Subcutaneous abdominal adipose tissue (tissue), 5 donors: Measurements from ENCODE around the gene ARHGAP15.

Source experiments
- H3K27ac ChIP-seq: one replicate; pipeline ENCODE4 v1.7.0; 2013; ENCODE audit warnings: low read depth, mild to moderate bottlenecking, inconsistent platforms, low read length, moderate library complexity
- H3K27me3 ChIP-seq, 5 donors: one replicate each; pipeline ENCODE4 v1.7.0; 2013; ENCODE audit warnings: low read length in 5 of 5, inconsistent platforms in 1 of 5; ENCODE audit not compliant: control insufficient read depth in 5 of 5, insufficient read depth in 4 of 5
- H3K36me3 ChIP-seq, 5 donors: one replicate each; pipeline ENCODE4 v1.7.0; 2013; ENCODE audit warnings: low read length in 5 of 5; ENCODE audit not compliant: control insufficient read depth in 5 of 5, insufficient read depth in 5 of 5
- H3K4me1 ChIP-seq, 5 donors: one replicate each; pipeline ENCODE4 v1.7.0; 2013; ENCODE audit warnings: low read length in 5 of 5, mild to moderate bottlenecking in 3 of 5, moderate library complexity in 1 of 5; ENCODE audit not compliant: control insufficient read depth in 5 of 5, insufficient read depth in 5 of 5
- H3K4me3 ChIP-seq, 5 donors: one replicate each; pipeline ENCODE4 v1.7.0; 2013; ENCODE audit warnings: low read length in 5 of 5, low read depth in 1 of 5
- H3K9ac ChIP-seq, 5 donors: one replicate each; pipeline ENCODE4 v1.7.0; 2013; ENCODE audit warnings: low read length in 5 of 5, mild to moderate bottlenecking in 4 of 5, moderate library complexity in 3 of 5
- H3K9me3 ChIP-seq, 5 donors: one replicate each; pipeline ENCODE4 v1.7.0; 2013; ENCODE audit warnings: low read length in 5 of 5; ENCODE audit not compliant: control insufficient read depth in 5 of 5
- donor health status: healthy.
- donor health status: healthy.
- donor health status: healthy.
- donor health status: healthy.
- donor health status: healthy.

The ARHGAP15 gene

GRCh38 chr2:143701785-143702184, 572.6 kb downstream of the ARHGAP15 start:
- no peak overlapping the region for H3K9ac ChIP-seq
- H3K36me3 ChIP-seq, result no peaks in the 10 kb centered on the region
- no peak overlapping the region for H3K27ac ChIP-seq
- H3K4me3 ChIP-seq, result no peak overlapping the region
- no peaks in the 10 kb centered on the region for H3K27me3 ChIP-seq
- H3K4me1 ChIP-seq, result no peaks in the 10 kb centered on the region
- H3K9me3 ChIP-seq, result no peaks in the 10 kb centered on the region

GRCh38 chr2:143702931-143703330, 573.7 kb downstream of the ARHGAP15 start:
- H3K9ac ChIP-seq, result no peak overlapping the region

GRCh38 chr2:143704451-143705106, 575.4 kb downstream of the ARHGAP15 start:
- Histone ChIP-seq H3K27me3 (no peaks in the 10 kb centered on the region), H3K9ac (no peak overlapping the region), H3K36me3 (no peaks in the 10 kb centered on the region), H3K9me3 (no peaks in the 10 kb centered on the region), H3K27ac (no peak overlapping the region), H3K4me3 (no peak overlapping the region), H3K4me1 (no peaks in the 10 kb centered on the region)

More at GRCh38 chr2:143702931-143703330, 573.7 kb downstream of the ARHGAP15 start:
- H3K9me3 ChIP-seq, result no peaks in the 10 kb centered on the region
- no peaks in the 10 kb centered on the region for H3K4me1 ChIP-seq
- H3K27me3 ChIP-seq, result no peaks in the 10 kb centered on the region
- H3K27ac ChIP-seq, result no peak overlapping the region
- H3K36me3 ChIP-seq, result no peaks in the 10 kb centered on the region
- H3K4me3 ChIP-seq, result no peak overlapping the region

GRCh38 chr2:143705108-143705707, 576.0 kb downstream of the ARHGAP15 start:
- H3K27ac ChIP-seq, result no peak overlapping the region
- no peak overlapping the region for H3K4me3 ChIP-seq
- H3K9me3 ChIP-seq, result no peaks in the 10 kb centered on the region
- no peaks in the 10 kb centered on the region for H3K36me3 ChIP-seq
- no peaks in the 10 kb centered on the region for H3K4me1 ChIP-seq
- no peak overlapping the region for H3K9ac ChIP-seq
- no peaks in the 10 kb centered on the region for H3K27me3 ChIP-seq

- no peak overlapping the region for H3K4me3 ChIP-seq
- no peaks in the 10 kb centered on the region for H3K27me3 ChIP-seq
- no peaks in the 10 kb centered on the region for H3K36me3 ChIP-seq
- peaks cover 0 to 2% (median 0%) of the 10 kb centered on the region in 5 donors for H3K9me3 ChIP-seq
- H3K4me1 ChIP-seq, result no peaks in the 10 kb centered on the region
- no peak overlapping the region for H3K27ac ChIP-seq
- H3K9ac ChIP-seq, result no peak overlapping the region
Measured at GRCh38 chr2:143706354-143706753, 577.1 kb downstream of the ARHGAP15 start.

- no peaks in the 10 kb centered on the region for H3K4me1 ChIP-seq
- no peak overlapping the region for H3K27ac ChIP-seq
- H3K9ac ChIP-seq, result no peak overlapping the region
- H3K9me3 ChIP-seq, result peaks cover 0 to 3% (median 0%) of the 10 kb centered on the region in 5 donors
- H3K36me3 ChIP-seq, result no peaks in the 10 kb centered on the region
- no peaks in the 10 kb centered on the region for H3K27me3 ChIP-seq
- H3K4me3 ChIP-seq, result no peak overlapping the region
Measured at GRCh38 chr2:143708682-143709081, 579.5 kb downstream of the ARHGAP15 start.

- no peak overlapping the region for H3K9ac ChIP-seq
- H3K4me1 ChIP-seq, result no peaks in the 10 kb centered on the region
- H3K27ac ChIP-seq, result no peak overlapping the region
- peaks cover 0 to 3% (median 0%) of the 10 kb centered on the region in 5 donors for H3K9me3 ChIP-seq
- no peaks in the 10 kb centered on the region for H3K27me3 ChIP-seq
- H3K36me3 ChIP-seq, result no peaks in the 10 kb centered on the region
- no peak overlapping the region for H3K4me3 ChIP-seq
Measured at GRCh38 chr2:143710196-143710595, 581.0 kb downstream of the ARHGAP15 start.

- Histone ChIP-seq H3K36me3 (no peaks in the 10 kb centered on the region), H3K27ac (no peak overlapping the region), H3K9me3 (peaks cover 0 to 3% (median 0%) of the 10 kb centered on the region in 5 donors), H3K4me1 (no peaks in the 10 kb centered on the region), H3K9ac (no peak overlapping the region), H3K27me3 (no peaks in the 10 kb centered on the region), H3K4me3 (no peak overlapping the region)
Measured at GRCh38 chr2:143710879-143711278, 581.7 kb downstream of the ARHGAP15 start.

GRCh38 chr2:143716522-143716921, 587.3 kb downstream of the ARHGAP15 start:
- Histone ChIP-seq H3K27me3 (no peaks in the 10 kb centered on the region), H3K4me1 (peaks cover 0 to 11% (median 4%) of the 10 kb centered on the region in 5 donors), H3K27ac (no peak overlapping the region), H3K4me3 (no peak overlapping the region), H3K36me3 (no peaks in the 10 kb centered on the region), H3K9me3 (peaks cover 0 to 3% (median 0%) of the 10 kb centered on the region in 5 donors), H3K9ac (no peak overlapping the region)

- Histone ChIP-seq H3K4me1 (peaks cover 0 to 11% (median 4%) of the 10 kb centered on the region in 5 donors), H3K9ac (no peak overlapping the region), H3K27me3 (no peaks in the 10 kb centered on the region), H3K27ac (no peak overlapping the region), H3K9me3 (peaks cover 0 to 2% (median 0%) of the 10 kb centered on the region in 5 donors), H3K4me3 (peak overlapping the region in 3 of 5 donors; percentile 10 to 45 (median 37)), H3K36me3 (no peaks in the 10 kb centered on the region)
Measured at GRCh38 chr2:143717053-143717452, 587.8 kb downstream of the ARHGAP15 start.
